ENCODE results near the gene GSX2. TPM values are rescaled to one million over a fixed set of nuclear protein-coding genes. Genes with fewer than 3 reads are reported as not detected.

GSX2 gene
- polyA plus RNA-seq, 2 of the 4 experiments (the other 2 are of a cell fraction) = not detected

GRCh38 chr4:54092405-54093323 is 7.3 kb upstream of the GSX2 start:
- ATAC-seq (no peak), DNase-seq (ENCODE audit: low read depth in 1 of 2, low spot score in 1 of 2) (no peak), FAIRE-seq (no peak)
- ChIA-PET CTCF (no interaction called here), POLR2A (no interaction called here)
- 84% methylated on average over 13 of the region's 13 CpGs for WGBS (ENCODE audit: missing lambda C conversion rate)
- peak overlapping the region; percentile 100 for H3K4me2 ChIP-seq
- TF ChIP-seq BCL3 (IDR thresholded peaks at IDR 0.05) = no peak
- no peak for TF ChIP-seq PHF8 (IDR thresholded peaks at IDR 0.05; ENCODE audit: borderline replicate concordance, low read depth)
- TF ChIP-seq RCOR1 (IDR thresholded peaks at IDR 0.05; ENCODE audit: low read depth, low read length) = no peak
- no peak for TF ChIP-seq FOSL2 (IDR thresholded peaks at IDR 0.05)
- TF ChIP-seq FOSL2 (CRISPR knock-in tag; IDR thresholded peaks at IDR 0.05) = no peak
- no peak for TF ChIP-seq KDM5A (IDR thresholded peaks at IDR 0.05)
- TF ChIP-seq ELK1 (IDR thresholded peaks at IDR 0.05; ENCODE audit: low read depth, low read length) = no peak
- no peak for TF ChIP-seq CTCF (IDR thresholded peaks at IDR 0.05)
- TF ChIP-seq ZSCAN20 (CRISPR knock-in tag; IDR thresholded peaks at IDR 0.05) = no peak
- TF ChIP-seq GATA3 (IDR thresholded peaks at IDR 0.05; ENCODE audit: borderline replicate concordance) = no peak
- TF ChIP-seq POLR2AphosphoS2 (conservative IDR thresholded peaks at IDR 0.05; ENCODE audit: low read length) = no peak
- TF ChIP-seq TP53 (CRISPR knock-in tag; IDR thresholded peaks at IDR 0.05) = no peak
- TF ChIP-seq RFX5 (IDR thresholded peaks at IDR 0.05) = no peak
- TF ChIP-seq EHF (CRISPR knock-in tag; IDR thresholded peaks at IDR 0.05) = no peak
- TF ChIP-seq USF2 (IDR thresholded peaks at IDR 0.05) = no peak
- H3K4me3 ChIP-seq = peak overlapping the region; percentile 58
- H3K9me3 ChIP-seq = no peaks in the 10 kb centered on the region
- H3K4me1 ChIP-seq = peaks cover 3% of the 10 kb centered on the region; the same call in 1 of the 3 replicates
- peak overlapping the region; percentile 70 to 84; a peak in 5 of 6 replicates for H3K27ac ChIP-seq

GRCh38 chr4:54093324-54094240 is 6.4 kb upstream of the GSX2 start:
- CTCF ChIA-PET = interaction anchor here (0.6 kb wide), 1 partner anchor 53 kb away, joined by 3 read pairs; no protein-coding TSS in a partner anchor

More at GRCh38 chr4:54093324-54094240, 6.4 kb upstream of the GSX2 start:
- no peak for ATAC-seq
- H3K4me2 ChIP-seq = no peak overlapping the region
- no peak for FAIRE-seq
- no peak overlapping the region for H3K27ac ChIP-seq
- TF ChIP-seq HEYL (CRISPR knock-in tag; IDR thresholded peaks at IDR 0.05) (no peak), NPAS2 (CRISPR knock-in tag; IDR thresholded peaks at IDR 0.05; ENCODE audit: borderline replicate concordance) (no peak), CEBPB (IDR thresholded peaks at IDR 0.05) (no peak), RAD21 (conservative IDR thresholded peaks at IDR 0.05 in 1 of 2, IDR thresholded peaks at IDR 0.05 in 1 of 2) (no peak), CTCF (IDR thresholded peaks at IDR 0.05) (no peak), ZC3H11A (IDR thresholded peaks at IDR 0.05) (no peak), GATA3 (IDR thresholded peaks at IDR 0.05; ENCODE audit: borderline replicate concordance) (no peak), ATOH8 (CRISPR knock-in tag; IDR thresholded peaks at IDR 0.05; ENCODE audit: low read depth) (no peak), JUNB (IDR thresholded peaks at IDR 0.05) (no peak), KDM1A (IDR thresholded peaks at IDR 0.05; ENCODE audit: low read depth) (no peak), POLR2AphosphoS2 (conservative IDR thresholded peaks at IDR 0.05; ENCODE audit: low read length) (no peak), RCOR1 (IDR thresholded peaks at IDR 0.05; ENCODE audit: low read depth, low read length) (no peak), FOSB (CRISPR knock-in tag; IDR thresholded peaks at IDR 0.05) (no peak), HOXB5 (CRISPR knock-in tag; IDR thresholded peaks at IDR 0.05) (no peak), CBX8 (IDR thresholded peaks at IDR 0.05) (no peak)
- WGBS (ENCODE audit: missing lambda C conversion rate) = 84% methylated on average over 37 of the region's 37 CpGs
- POLR2A ChIA-PET = no interaction called here
- H3K9me3 ChIP-seq = no peaks in the 10 kb centered on the region
- no peak overlapping the region for H3K4me3 ChIP-seq
- H3K4me1 ChIP-seq = peaks cover 3% of the 10 kb centered on the region; the same call in 1 of the 3 replicates
- DNase-seq (ENCODE audit: low read depth in 1 of 2, low spot score in 1 of 2) = no peak

Measured in A549 (cell line).